Naive thymus-derived CD4-positive, alpha-beta T cell (primary cell): Measurements from ENCODE around the gene YPEL1. TPM values are rescaled to one million over a fixed set of nuclear protein-coding genes. Genes with fewer than 3 reads are reported as not detected.
"Not testable (repeated sequence)": the region's sequence is repeated elsewhere in the genome, so short reads cannot be mapped to it uniquely, and the experiment has no call there.

Experiments
- ATAC-seq: fragments of 150-1000 bp; cut with Tn5 transposase; 2 replicates; pipeline ENCODE4 v1.10.0; 2021; ENCODE audit warnings: mild to moderate bottlenecking, moderate library complexity
- CTCF ChIA-PET: fragments of 350-600 bp; sonication (Branson Sonifier 250); formaldehyde crosslinking; loops from one replicate; lab custom pipeline; 2021; ENCODE audit warnings: antibody characterized with exemption; lab: Charles Lee
- POLR2A ChIA-PET: fragments of 350-600 bp; sonication (Branson Sonifier 250); formaldehyde crosslinking; loops from one replicate; lab custom pipeline; 2021; ENCODE audit warnings: antibody characterized with exemption, inconsistent platforms; lab: Charles Lee
- DNase-seq, 9 donors: peaks; one replicate each; pipeline versions ENCODE4 v3.0.0 to v3.0.0-alpha.2; 2020 to 2022; ENCODE audit warnings: mixed read lengths in 1 of 9
- H3K27ac ChIP-seq: one replicate; pipeline ENCODE4 v1.7.0; 2013; ENCODE audit warnings: mild to moderate bottlenecking, low read depth, low read length, moderate library complexity
- H3K27me3 ChIP-seq, 2 donors: one replicate each; pipeline ENCODE4 v1.7.0; 2013; ENCODE audit warnings: low read length in 2 of 2, mild to moderate bottlenecking in 2 of 2, moderate library complexity in 2 of 2; ENCODE audit not compliant: control insufficient read depth in 2 of 2, insufficient read depth in 2 of 2
- H3K36me3 ChIP-seq, 3 experiments: 1 replicate in 2 of 3; 2 replicates in 1 of 3; pipeline ENCODE4 v1.7.0; 2013; ENCODE audit warnings: low read length in 3 of 3, mild to moderate bottlenecking in 3 of 3, moderate library complexity in 1 of 3; ENCODE audit not compliant: insufficient read depth in 3 of 3, control insufficient read depth in 2 of 3
- H3K4me1 ChIP-seq, 2 donors: one replicate each; pipeline ENCODE4 v1.7.0; 2013; ENCODE audit warnings: low read length in 2 of 2, mild to moderate bottlenecking in 2 of 2, moderate library complexity in 1 of 2; ENCODE audit not compliant: control insufficient read depth in 2 of 2, insufficient read depth in 2 of 2
- H3K4me3 ChIP-seq: 2 replicates; pipeline ENCODE4 v1.7.0; 2013; ENCODE audit warnings: mild to moderate bottlenecking, low read length
- H3K9me3 ChIP-seq, 3 experiments: 1 replicate in 2 of 3; 2 replicates in 1 of 3; pipeline ENCODE4 v1.7.0; 2013; ENCODE audit warnings: low read length in 3 of 3; ENCODE audit not compliant: control insufficient read depth in 2 of 3
- H3K27ac Mint-ChIP-seq, 9 donors: one replicate each; pipeline ENCODE4 v1.8.0; 2020 to 2022; ENCODE audit warnings: mixed read lengths in 9 of 9, mild to moderate bottlenecking in 8 of 9, moderate library complexity in 5 of 9, inconsistent platforms in 2 of 9
- H3K27me3 Mint-ChIP-seq, 5 donors: one replicate each; pipeline ENCODE4 v1.8.0; 2021 to 2022; ENCODE audit warnings: mixed read lengths in 5 of 5, mild to moderate bottlenecking in 1 of 5
- H3K36me3 Mint-ChIP-seq, 5 donors: one replicate each; pipeline ENCODE4 v1.8.0; 2020 to 2022; ENCODE audit warnings: mixed read lengths in 5 of 5, mild to moderate bottlenecking in 3 of 5, inconsistent platforms in 1 of 5
- H3K4me1 Mint-ChIP-seq, 7 donors: one replicate each; pipeline ENCODE4 v1.8.0; 2020 to 2022; ENCODE audit warnings: mixed read lengths in 7 of 7, mild to moderate bottlenecking in 3 of 7, inconsistent platforms in 1 of 7
- H3K4me3 Mint-ChIP-seq, 10 donors: one replicate each; pipeline ENCODE4 v1.8.0; 2020 to 2022; ENCODE audit warnings: mild to moderate bottlenecking in 10 of 10, mixed read lengths in 10 of 10, moderate library complexity in 6 of 10, inconsistent platforms in 2 of 10
- H3K9me3 Mint-ChIP-seq, 11 donors: one replicate each; pipeline ENCODE4 v1.8.0; 2020 to 2022; ENCODE audit warnings: mixed read lengths in 11 of 11, mild to moderate bottlenecking in 4 of 11, inconsistent platforms in 1 of 11, moderate library complexity in 1 of 11
- intact Hi-C, 2 donors: fragments of 100-400 bp; cut with micrococcal nuclease; formaldehyde crosslinking; loops; one replicate each; pipeline ENCODE4 v1.15.1; 2023
- polyA plus RNA-seq, 2 donors: library from polyadenylated mRNA; unstranded; fragments of 300-500 nt; fragmentation: Illumina TruSeq; gene quantifications; one replicate each; pipeline ENCODE4 v1.2.3, GENCODE V29; 2021
- total RNA-seq, 6 experiments: library from RNA in 5 of 6; stranded (reverse) in 5 of 6; gene quantifications; 1 replicate in 5 of 6; 2 replicates in 1 of 6; pipeline ENCODE4 v1.2.3 and lab custom pipeline; 2021 to 2026

YPEL1 gene
- total and polyA plus RNA-seq, 7 experiments from 2014 or later = 1.5 to 9.5 (median 3.6) TPM

DNA sequence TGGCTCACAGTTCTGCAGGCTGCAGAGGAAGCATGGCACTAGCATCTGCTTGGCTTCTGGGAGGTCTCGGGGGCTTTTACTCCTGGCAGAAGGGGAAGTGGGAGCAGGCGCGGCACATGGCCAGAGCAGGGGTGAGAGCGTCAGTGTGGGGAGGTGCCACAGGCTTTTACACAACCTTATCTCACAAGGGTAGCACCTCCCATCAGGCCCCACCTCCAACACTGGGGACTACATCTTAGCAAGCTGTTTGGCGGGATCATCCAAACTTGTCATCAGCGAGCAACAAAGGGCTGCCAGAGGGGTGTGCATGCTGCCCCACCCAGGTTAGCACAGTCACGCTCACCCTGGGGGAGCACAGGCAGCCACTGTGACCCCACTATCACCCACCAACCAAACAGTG, 18.9 kb upstream of the YPEL1 start:
- H3K36me3 ChIP-seq = peaks cover 0 to 22% (median 4%) of the 10 kb centered on the region in 3 experiments
- Mint-ChIP-seq H3K9me3 (no peaks in the 10 kb centered on the region), H3K27me3 (no peaks in the 10 kb centered on the region), H3K36me3 (peaks cover 0 to 22% (median 10%) of the 10 kb centered on the region in 5 donors), H3K4me3 (no peak overlapping the region), H3K27ac (peak overlapping the region in 3 of 9 donors; percentile 28 to 65 (median 32)), H3K4me1 (peaks cover 0 to 23% (median 0%) of the 10 kb centered on the region in 7 donors)
- H3K27me3 ChIP-seq = no peaks in the 10 kb centered on the region
- H3K4me3 ChIP-seq = no peak overlapping the region
- ChIA-PET CTCF (no interaction called here), POLR2A (no interaction called here)
- intact Hi-C loops = no loop called here
- peaks cover 0 to 13% of the 10 kb centered on the region in 2 donors for H3K4me1 ChIP-seq
- ATAC-seq (peak; percentile 54), DNase-seq (no peak)
- no peak overlapping the region for H3K27ac ChIP-seq
- no peaks in the 10 kb centered on the region for H3K9me3 ChIP-seq

- Mint-ChIP-seq H3K27ac (no peak overlapping the region), H3K9me3 (no peaks in the 10 kb centered on the region), H3K4me1 (peaks cover 0 to 17% (median 0%) of the 10 kb centered on the region in 7 donors), H3K27me3 (no peaks in the 10 kb centered on the region), H3K36me3 (peaks cover 0 to 16% (median 7%) of the 10 kb centered on the region in 5 donors), H3K4me3 (no peak overlapping the region)
- POLR2A ChIA-PET = interaction anchor here (0.8 kb wide), 1 partner anchor 11 kb away, joined by 3 read pairs; no protein-coding TSS in a partner anchor
- no peaks in the 10 kb centered on the region for H3K27me3 ChIP-seq
- peaks cover 0 to 12% (median 0%) of the 10 kb centered on the region in 3 experiments for H3K36me3 ChIP-seq
- CTCF ChIA-PET = no interaction called here
- DNase-seq = no peak
- intact Hi-C loops = no loop called here
- no peak overlapping the region for H3K27ac ChIP-seq
- H3K4me3 ChIP-seq = no peak overlapping the region
- no peaks in the 10 kb centered on the region for H3K9me3 ChIP-seq
- no peak for ATAC-seq
- peaks cover 0 to 3% of the 10 kb centered on the region in 2 donors for H3K4me1 ChIP-seq
These were observed 17.9 kb upstream of the YPEL1 start for GRCh38 chr22:21753374-21754111.

DNA sequence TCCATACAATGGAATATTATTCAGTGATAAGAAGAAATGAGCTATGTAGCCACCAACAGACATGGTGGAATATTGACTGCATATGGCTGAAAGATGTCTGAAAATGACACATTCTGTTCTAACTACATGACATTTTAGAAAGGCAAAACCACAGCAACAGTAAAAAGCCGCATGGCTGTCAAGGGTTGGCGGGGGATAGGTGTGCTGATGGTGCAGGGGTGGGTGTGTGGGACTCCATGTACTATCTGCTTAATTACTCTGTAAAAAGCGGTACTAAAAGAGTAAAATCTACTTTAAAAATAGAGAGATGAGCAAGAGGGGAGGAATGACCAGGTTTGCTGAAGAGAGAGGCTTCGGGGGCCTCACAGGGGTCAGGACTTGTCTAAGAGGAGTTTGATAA, 16.7 kb upstream of the YPEL1 start:
- Mint-ChIP-seq H3K27ac (peak overlapping the region in 2 of 9 donors; percentile 5 to 8), H3K27me3 (no peaks in the 10 kb centered on the region), H3K36me3 (peaks cover 0 to 12% (median 3%) of the 10 kb centered on the region in 5 donors), H3K9me3 (no peaks in the 10 kb centered on the region), H3K4me3 (no peak overlapping the region), H3K4me1 (peaks cover 0 to 16% (median 0%) of the 10 kb centered on the region in 7 donors)
- ChIA-PET POLR2A (no interaction called here), CTCF (no interaction called here)
- Histone ChIP-seq H3K9me3 (no peaks in the 10 kb centered on the region), H3K36me3 (peaks cover 0 to 6% (median 0%) of the 10 kb centered on the region in 3 experiments), H3K27ac (no peak overlapping the region), H3K4me1 (no peaks in the 10 kb centered on the region), H3K4me3 (no peak overlapping the region), H3K27me3 (no peaks in the 10 kb centered on the region)
- DNase-seq (no peak), ATAC-seq (no peak)
- intact Hi-C loops = no loop called here

GRCh38 chr22:21745948-21746347, 10.4 kb upstream of the YPEL1 start:
- no peaks in the 10 kb centered on the region for H3K9me3 ChIP-seq
- H3K27ac ChIP-seq = no peak overlapping the region
- POLR2A ChIA-PET = no interaction called here
- H3K4me1 ChIP-seq = no peaks in the 10 kb centered on the region
- H3K36me3 ChIP-seq = no peaks in the 10 kb centered on the region
- intact Hi-C loops = no loop called here
- ATAC-seq (no peak), DNase-seq (no peak)
- H3K27me3 ChIP-seq = no peaks in the 10 kb centered on the region
- H3K36me3 Mint-ChIP-seq = no peaks in the 10 kb centered on the region
- no peaks in the 10 kb centered on the region for H3K9me3 Mint-ChIP-seq
- H3K4me3 Mint-ChIP-seq = no peak overlapping the region
- CTCF ChIA-PET = no interaction called here
- no peaks in the 10 kb centered on the region for H3K4me1 Mint-ChIP-seq
- no peak overlapping the region for H3K4me3 ChIP-seq
- H3K27me3 Mint-ChIP-seq = peaks cover 0 to 3% (median 0%) of the 10 kb centered on the region in 5 donors
- H3K27ac Mint-ChIP-seq = no peak overlapping the region

- H3K4me1 Mint-ChIP-seq, H3K36me3 ChIP-seq, H3K27me3 Mint-ChIP-seq, ATAC-seq, H3K4me1 ChIP-seq, intact Hi-C loops, H3K4me3 ChIP-seq, H3K27ac ChIP-seq, H3K4me3 Mint-ChIP-seq, H3K27ac Mint-ChIP-seq, H3K27me3 ChIP-seq, H3K9me3 Mint-ChIP-seq, CTCF ChIA-PET, POLR2A ChIA-PET, H3K36me3 Mint-ChIP-seq, DNase-seq, H3K9me3 ChIP-seq: not testable (repeated sequence)
These were observed 9.3 kb upstream of the YPEL1 start for GRCh38 chr22:21744917-21745316.

DNA sequence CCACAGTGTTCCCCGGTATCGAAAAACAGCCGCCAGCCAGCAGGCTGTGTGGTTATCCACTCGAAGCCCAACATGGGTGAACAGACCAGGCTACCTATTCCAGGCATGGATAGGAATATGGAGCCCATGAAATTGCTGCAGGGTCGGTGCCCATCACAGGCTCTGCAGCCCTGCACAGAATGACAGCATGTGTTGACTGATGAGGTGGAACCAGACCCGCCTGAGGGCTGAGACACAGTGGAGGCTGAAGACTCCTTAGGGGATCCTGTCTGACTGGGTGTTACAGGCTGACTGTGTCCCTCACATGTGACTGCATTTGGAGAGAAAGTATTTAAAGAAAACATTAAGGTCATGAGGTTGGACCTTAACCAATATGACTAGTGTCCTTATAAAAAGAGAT, 6.2 kb upstream of the YPEL1 start:
- no peak for DNase-seq
- Histone ChIP-seq H3K27ac (no peak overlapping the region), H3K27me3 (no peaks in the 10 kb centered on the region), H3K9me3 (no peaks in the 10 kb centered on the region), H3K4me1 (no peaks in the 10 kb centered on the region), H3K36me3 (no peaks in the 10 kb centered on the region), H3K4me3 (no peak overlapping the region)
- peaks cover 0 to 8% (median 0%) of the 10 kb centered on the region in 7 donors for H3K4me1 Mint-ChIP-seq
- ChIA-PET CTCF (no interaction called here), POLR2A (no interaction called here)
- H3K9me3 Mint-ChIP-seq = no peaks in the 10 kb centered on the region
- peaks cover 0 to 21% (median 0%) of the 10 kb centered on the region in 5 donors for H3K27me3 Mint-ChIP-seq
- no peak overlapping the region for H3K4me3 Mint-ChIP-seq
- intact Hi-C loops = no loop called here
- no peak for ATAC-seq
- H3K36me3 Mint-ChIP-seq = no peaks in the 10 kb centered on the region
- H3K27ac Mint-ChIP-seq = no peak overlapping the region

GRCh38 chr22:21741059-21741458, 5.5 kb upstream of the YPEL1 start:
- Mint-ChIP-seq H3K4me1 (peaks cover 0 to 8% (median 0%) of the 10 kb centered on the region in 7 donors), H3K27ac (no peak overlapping the region), H3K9me3 (no peaks in the 10 kb centered on the region), H3K36me3 (no peaks in the 10 kb centered on the region), H3K27me3 (peaks cover 0 to 21% (median 0%) of the 10 kb centered on the region in 5 donors), H3K4me3 (no peak overlapping the region)
- CTCF ChIA-PET = interaction anchor here (0.7 kb wide), 1 partner anchor 8 kb away, joined by 3 read pairs; no protein-coding TSS in a partner anchor
- H3K9me3 ChIP-seq = no peaks in the 10 kb centered on the region
- H3K27ac ChIP-seq = no peak overlapping the region
- H3K27me3 ChIP-seq = no peaks in the 10 kb centered on the region
- H3K4me3 ChIP-seq = no peak overlapping the region
- ATAC-seq (no peak), DNase-seq (no peak)
- POLR2A ChIA-PET = no interaction called here
- intact Hi-C loops = no loop called here
- no peaks in the 10 kb centered on the region for H3K36me3 ChIP-seq
- no peaks in the 10 kb centered on the region for H3K4me1 ChIP-seq
